ENCODE data around the gene MAMDC2.

DNA sequence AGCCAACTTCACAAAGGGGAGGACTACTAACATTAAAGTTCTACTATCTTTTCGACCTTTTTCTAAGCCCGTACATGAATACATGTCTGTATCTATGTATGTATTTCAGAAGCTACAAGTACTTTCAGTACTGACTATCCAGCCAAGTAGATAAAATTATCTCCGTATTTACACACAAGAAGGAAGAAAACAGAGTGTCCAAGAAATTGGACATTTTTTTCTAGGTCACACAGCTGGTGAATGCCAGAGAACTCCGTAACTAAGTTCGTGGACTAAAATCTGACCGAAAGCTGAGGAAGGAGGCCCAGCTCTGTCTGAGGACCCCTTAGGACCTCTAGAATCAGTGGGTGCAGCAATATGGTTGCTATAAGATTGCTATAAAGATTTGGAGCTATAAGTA lies 83.4 kb downstream of the MAMDC2 start:
- TF ChIP-seq, protein P1, sequence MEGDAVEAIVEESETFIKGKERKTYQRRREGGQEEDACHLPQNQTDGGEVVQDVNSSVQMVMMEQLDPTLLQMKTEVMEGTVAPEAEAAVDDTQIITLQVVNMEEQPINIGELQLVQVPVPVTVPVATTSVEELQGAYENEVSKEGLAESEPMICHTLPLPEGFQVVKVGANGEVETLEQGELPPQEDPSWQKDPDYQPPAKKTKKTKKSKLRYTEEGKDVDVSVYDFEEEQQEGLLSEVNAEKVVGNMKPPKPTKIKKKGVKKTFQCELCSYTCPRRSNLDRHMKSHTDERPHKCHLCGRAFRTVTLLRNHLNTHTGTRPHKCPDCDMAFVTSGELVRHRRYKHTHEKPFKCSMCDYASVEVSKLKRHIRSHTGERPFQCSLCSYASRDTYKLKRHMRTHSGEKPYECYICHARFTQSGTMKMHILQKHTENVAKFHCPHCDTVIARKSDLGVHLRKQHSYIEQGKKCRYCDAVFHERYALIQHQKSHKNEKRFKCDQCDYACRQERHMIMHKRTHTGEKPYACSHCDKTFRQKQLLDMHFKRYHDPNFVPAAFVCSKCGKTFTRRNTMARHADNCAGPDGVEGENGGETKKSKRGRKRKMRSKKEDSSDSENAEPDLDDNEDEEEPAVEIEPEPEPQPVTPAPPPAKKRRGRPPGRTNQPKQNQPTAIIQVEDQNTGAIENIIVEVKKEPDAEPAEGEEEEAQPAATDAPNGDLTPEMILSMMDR (IDR thresholded peaks at IDR 0.05): no peak
- TF ChIP-seq EZH2 (IDR thresholded peaks at IDR 0.05): no peak
- no peak for TF ChIP-seq EZH2phosphoT487 (IDR thresholded peaks at IDR 0.05)
